H1 (cell line): ENCODE measurements around the gene ODAD3. TPM values are rescaled to one million over a fixed set of nuclear protein-coding genes. Genes with fewer than 3 reads are reported as not detected.

Experiments used
- CTCF ChIA-PET: fragments of 300-600 bp; sonication (Branson Sonifier 250); formaldehyde crosslinking; loops from one replicate; lab custom pipeline; 2021; ENCODE audit not compliant: partially characterized antibody; lab: Charles Lee
- POLR2A ChIA-PET: fragments of 300-600 bp; sonication (Branson Sonifier 250); formaldehyde crosslinking; loops from one replicate; lab custom pipeline; 2021; ENCODE audit warnings: inconsistent platforms; ENCODE audit not compliant: partially characterized antibody; lab: Charles Lee
- DNase-seq, 2 experiments: peaks; one replicate each; pipeline versions ENCODE4 v3.0.0 to v3.0.0-alpha.2; 2010 to 2022; ENCODE audit warnings: low spot score in 2 of 2, low read depth in 1 of 2, mixed read lengths in 1 of 2
- FAIRE-seq: peaks from 2 replicates; lab custom pipeline; 2011; peaks lifted over from hg19 to GRCh38; lab: Jason Lieb, UNC
- H2AFZ ChIP-seq: 2 replicates; pipeline ENCODE4 v1.8.1; 2012; ENCODE audit warnings: low read length, inconsistent platforms
- H2AK5ac ChIP-seq: 2 replicates; pipeline ENCODE4 v1.6.1; 2013; ENCODE audit warnings: low read depth, low read length
- H2BK120ac ChIP-seq: replicated peaks from 2 replicates; pipeline ENCODE3; 2013; ENCODE audit warnings: low read depth, low read length, inconsistent platforms
- H2BK12ac ChIP-seq: 2 replicates; pipeline ENCODE4 v1.6.1; 2013; ENCODE audit warnings: low read depth, low read length
- H2BK15ac ChIP-seq: 2 replicates; pipeline ENCODE4 v1.6.1; 2013; ENCODE audit warnings: low read length
- H2BK20ac ChIP-seq: 2 replicates; pipeline ENCODE4 v1.6.1; 2013; ENCODE audit warnings: low read length
- H2BK5ac ChIP-seq: 2 replicates; pipeline ENCODE4 v1.6.1; 2013; ENCODE audit warnings: low read depth, low read length
- H3K14ac ChIP-seq: 2 replicates; pipeline ENCODE4 v1.6.1; 2013; ENCODE audit warnings: inconsistent platforms; ENCODE audit not compliant: insufficient read length
- H3K18ac ChIP-seq: 2 replicates; pipeline ENCODE4 v1.6.1; 2013; ENCODE audit warnings: low read length; ENCODE audit errors: extremely low read depth
- H3K23ac ChIP-seq: 2 replicates; pipeline ENCODE4 v1.6.1; 2013; ENCODE audit warnings: inconsistent platforms; ENCODE audit not compliant: insufficient read length
- H3K23me2 ChIP-seq: 2 replicates; pipeline ENCODE4 v1.6.1; 2013; ENCODE audit warnings: low read depth, low read length
- H3K27ac ChIP-seq: 2 replicates; pipeline ENCODE4 v1.6.1; 2011; ENCODE audit warnings: low read depth, low read length, inconsistent platforms
- H3K27me3 ChIP-seq, 4 experiments: replicated peaks in 1 of 4; 1 replicate in 1 of 4; 2 replicates in 3 of 4; pipeline versions ENCODE4 v1.6.1 to v1.8.1; 2011 to 2013; ENCODE audit warnings: low read length in 3 of 4, mild to moderate bottlenecking in 3 of 4, inconsistent platforms in 2 of 4, mixed read lengths in 2 of 4, moderate library complexity in 1 of 4; ENCODE audit not compliant: control insufficient read depth in 3 of 4, insufficient read depth in 3 of 4; ENCODE audit errors: extremely low read depth in 1 of 4
- H3K36me3 ChIP-seq, 4 experiments: 2 replicates each; pipeline versions ENCODE4 v1.6.1 to v1.8.1; 2011 to 2013; ENCODE audit warnings: mild to moderate bottlenecking in 4 of 4, low read length in 3 of 4, moderate library complexity in 2 of 4, control low read depth in 1 of 4, inconsistent platforms in 1 of 4; ENCODE audit not compliant: insufficient read depth in 4 of 4, control insufficient read depth in 2 of 4
- H3K4ac ChIP-seq: replicated peaks from 2 replicates; pipeline ENCODE3; 2013; ENCODE audit warnings: low read length, low read depth, mixed read lengths, inconsistent platforms; ENCODE audit not compliant: insufficient read length
- H3K4me1 ChIP-seq, 4 experiments: replicated peaks in 1 of 4; 1 replicate in 1 of 4; 2 replicates in 3 of 4; pipeline versions ENCODE4 v1.6.1 to v1.8.1; 2011 to 2013; ENCODE audit warnings: low read length in 3 of 4, inconsistent platforms in 2 of 4, mixed read lengths in 1 of 4; ENCODE audit not compliant: insufficient read depth in 4 of 4, control insufficient read depth in 3 of 4
- H3K4me2 ChIP-seq, 2 experiments: 2 replicates each; pipeline versions ENCODE4 v1.6.1 to v1.8.1; 2011 to 2013; ENCODE audit warnings: low read depth in 2 of 2, low read length in 2 of 2, control low read depth in 1 of 2, inconsistent platforms in 1 of 2, mild to moderate bottlenecking in 1 of 2; ENCODE audit not compliant: insufficient read depth in 1 of 2
- H3K4me3 ChIP-seq, 4 experiments: fragments of 200-600, 300-600 bp in 1 of 4; sonication (generic), shearing (Covaris generic), sonication (Bioruptor Twin) in 1 of 4; 2 replicates each; pipeline versions ENCODE4 v1.5.1 to v1.8.1; 2011 to 2016; ENCODE audit warnings: low read length in 4 of 4, low read depth in 3 of 4, control low read depth in 2 of 4, inconsistent platforms in 2 of 4, mild to moderate bottlenecking in 2 of 4, mixed read lengths in 1 of 4, moderate library complexity in 1 of 4; ENCODE audit not compliant: insufficient read depth in 2 of 4; ENCODE audit errors: extremely low read depth in 1 of 4
- H3K56ac ChIP-seq: replicated peaks from 2 replicates; pipeline ENCODE3; 2013; ENCODE audit warnings: low read depth, mild to moderate bottlenecking, mixed read lengths, low read length, inconsistent platforms; ENCODE audit not compliant: insufficient read length
- H3K79me1 ChIP-seq: 2 replicates; pipeline ENCODE4 v1.6.1; 2013; ENCODE audit warnings: low read depth, low read length, control low read depth
- H3K79me2 ChIP-seq, 2 experiments: 2 replicates each; pipeline versions ENCODE4 v1.6.1 to v1.8.1; 2012 to 2013; ENCODE audit warnings: low read length in 2 of 2, mild to moderate bottlenecking in 2 of 2, inconsistent platforms in 1 of 2; ENCODE audit not compliant: insufficient read depth in 2 of 2, control insufficient read depth in 1 of 2
- H3K9ac ChIP-seq, 4 experiments: replicated peaks in 1 of 4; 1 replicate in 1 of 4; 2 replicates in 3 of 4; pipeline versions ENCODE4 v1.6.1 to v1.8.1; 2011 to 2013; ENCODE audit warnings: low read depth in 3 of 4, low read length in 3 of 4, control low read depth in 2 of 4, mild to moderate bottlenecking in 2 of 4, moderate library complexity in 2 of 4, inconsistent platforms in 1 of 4; ENCODE audit errors: extremely low read depth in 1 of 4
- H3K9me3 ChIP-seq, 2 experiments: 2 replicates each; pipeline versions ENCODE4 v1.6.1 to v1.8.1; 2012 to 2013; ENCODE audit warnings: mild to moderate bottlenecking in 2 of 2, moderate library complexity in 2 of 2, control low read depth in 1 of 2, inconsistent platforms in 1 of 2, low read depth in 1 of 2, low read length in 1 of 2, mixed read lengths in 1 of 2; ENCODE audit not compliant: insufficient read depth in 2 of 2
- H4K20me1 ChIP-seq, 2 experiments: replicated peaks in 1 of 2; 2 replicates each; pipeline versions ENCODE3 to v1.8.1; 2011 to 2013; ENCODE audit warnings: inconsistent platforms in 2 of 2, low read length in 2 of 2, mild to moderate bottlenecking in 1 of 2; ENCODE audit not compliant: insufficient read depth in 2 of 2, control insufficient read depth in 1 of 2
- H4K5ac ChIP-seq: 2 replicates; pipeline ENCODE4 v1.6.1; 2013; ENCODE audit warnings: low read length, low read depth, mixed read lengths, inconsistent platforms; ENCODE audit not compliant: insufficient read length
- H4K8ac ChIP-seq: 2 replicates; pipeline ENCODE4 v1.8.0; 2013; ENCODE audit warnings: mild to moderate bottlenecking, moderate library complexity, low read length, inconsistent platforms; ENCODE audit not compliant: insufficient read depth; ENCODE audit errors: extremely low read depth
- H4K91ac ChIP-seq: replicated peaks from 2 replicates; pipeline ENCODE3; 2013; ENCODE audit warnings: low read length, mixed read lengths, inconsistent platforms; ENCODE audit not compliant: insufficient read length
- BRCA1 ChIP-seq: IDR thresholded peaks from 2 replicates; pipeline ENCODE4 v1.6.1; 2012; ENCODE audit warnings: low read depth, low read length, improper control_type of control experiment
- CHD2 ChIP-seq: IDR thresholded peaks from 2 replicates; pipeline ENCODE4 v1.6.1; 2012; ENCODE audit warnings: low read length, improper control_type of control experiment
- CTBP2 ChIP-seq: IDR thresholded peaks from 2 replicates; pipeline ENCODE4 v1.7.0; 2011; ENCODE audit warnings: borderline replicate concordance, mild to moderate bottlenecking, moderate library complexity, mixed read lengths, low read length; ENCODE audit not compliant: insufficient read depth, insufficient read length
- EZH2 ChIP-seq: fragments of 200-600 bp; sonication (generic); IDR thresholded peaks from 2 replicates; pipeline ENCODE4 v1.7.1; 2012; ENCODE audit warnings: low read depth, mild to moderate bottlenecking, moderate library complexity, low read length, inconsistent platforms; ENCODE audit not compliant: severe bottlenecking
- JUN ChIP-seq: IDR thresholded peaks from 2 replicates; pipeline ENCODE4 v1.6.1; 2011; ENCODE audit warnings: low read depth, mild to moderate bottlenecking, improper control_type of control experiment, low read length
- KDM5A ChIP-seq: fragments of 200-600 bp; IDR thresholded peaks from 2 replicates; pipeline ENCODE4 v1.7.1; 2012; ENCODE audit warnings: mild to moderate bottlenecking, low read length, inconsistent platforms, mixed read lengths
- PHF8 ChIP-seq: fragments of 200-600 bp; sonication (generic); conservative IDR thresholded peaks from 2 replicates; pipeline ENCODE4 v1.7.1; 2012; ENCODE audit warnings: low read depth, mild to moderate bottlenecking, inconsistent platforms, low read length, moderate library complexity
- RBBP5 ChIP-seq: IDR thresholded peaks from 2 replicates; pipeline ENCODE4 v1.7.1; 2012; ENCODE audit warnings: low read depth, mild to moderate bottlenecking, inconsistent platforms, low read length, moderate library complexity, borderline replicate concordance
- RFX5 ChIP-seq: IDR thresholded peaks from 2 replicates; pipeline ENCODE4 v1.6.1; 2011; ENCODE audit warnings: low read depth, low read length, improper control_type of control experiment, borderline replicate concordance
- RNF2 ChIP-seq: fragments of 200-900, 300-1000 bp; sonication (generic); IDR thresholded peaks from 2 replicates; pipeline ENCODE4 v1.7.1; 2016; ENCODE audit warnings: borderline replicate concordance, low read depth, mild to moderate bottlenecking, antibody characterized with exemption, low read length; ENCODE audit not compliant: poor library complexity, severe bottlenecking; ENCODE audit errors: missing control alignments
- SIX5 ChIP-seq: IDR thresholded peaks from 2 replicates; pipeline ENCODE4 v1.6.1; 2011; ENCODE audit warnings: mild to moderate bottlenecking, low read depth, low read length
- SUZ12 ChIP-seq: fragments of 200-600 bp; sonication (generic); IDR thresholded peaks from 2 replicates; pipeline ENCODE4 v1.6.1; 2012; ENCODE audit warnings: mild to moderate bottlenecking, inconsistent platforms, low read length, moderate library complexity, mixed read lengths
- TAF1 ChIP-seq: IDR thresholded peaks from 2 replicates; pipeline ENCODE4 v1.6.1; 2011; ENCODE audit warnings: mild to moderate bottlenecking, low read depth, low read length
- TBP ChIP-seq: IDR thresholded peaks from 2 replicates; pipeline ENCODE4 v1.6.1; 2011; ENCODE audit warnings: low read depth, low read length, improper control_type of control experiment
- WGBS, 2 experiments: shearing (Covaris generic) in 1 of 2; methylation state at CpG; one replicate each; pipeline versions ENCODE4 v1.1.6 to v1.1.7; 2013 to 2015; ENCODE audit warnings: low lambda C conversion rate in 2 of 2, mixed read lengths in 2 of 2, inconsistent platforms in 1 of 2, low coverage in 1 of 2, missing lambda C conversion rate in 1 of 2; ENCODE audit not compliant: insufficient replicate concordance in 2 of 2, insufficient coverage in 1 of 2, insufficient read length in 1 of 2; ENCODE audit errors: extremely low coverage in 1 of 2, missing lambda C conversion rate in 1 of 2; 5-methylcytosine and 5-hydroxymethylcytosine counted together
- polyA plus RNA-seq, 7 experiments: library from polyadenylated mRNA; depleted of rRNA in 3 of 7; stranded (reverse) in 5 of 7; unstranded in 2 of 7; fragments of >200 nt in 5 of 7; fragments of 200-250 nt in 2 of 7; gene quantifications; 1 replicate in 5 of 7; 2 replicates in 1 of 7; 4 replicates in 1 of 7; pipeline versions ENCODE4 v1.2.1 to v1.2.3, GENCODE V29; 2011 to 2013; ENCODE audit warnings: missing spikeins in 2 of 7, mixed read lengths in 2 of 7
- total RNA-seq: library from RNA; stranded (reverse); fragmentation: NEBNext Ultra II Directional; extraction: Animal tissue kit (Norgen Biotek cat#: 25700); gene quantifications from 2 replicates; pipeline ENCODE4 v1.2.1, GENCODE V29; 2021

Gene ODAD3
- total and polyA plus RNA-seq, 2 of the 8 experiments (the other 6 are each of a cell fraction or from before 2014, with no cell fraction given), result 2.1 to 2.2 TPM

GRCh38 chr19:11444059-11444458 is 9.1 kb upstream of the ODAD3 start:
- H4K91ac ChIP-seq, result no peak overlapping the region
- no peaks in the 10 kb centered on the region; a peak in 2 of 7 replicates for H3K4me1 ChIP-seq
- H2AK5ac ChIP-seq, result no peak overlapping the region
- WGBS, 2 experiments, result 92% methylated on average over 5 of the region's 5 CpGs; no CpG with 5 or more reads in 1 of the 2 experiments
- POLR2A ChIA-PET, result interaction anchor here (0.9 to 2.0 kb wide), 8 partner anchors 9 to 83 kb away, joined by 3 to 5 read pairs (median 4); partner anchors contain the start of genes EPOR, ODAD3, PRKCSH and RGL3
- no peaks in the 10 kb centered on the region for H3K9me3 ChIP-seq
- H2BK12ac ChIP-seq, result no peak overlapping the region
- no peak for DNase-seq
- no peak overlapping the region for H3K4me2 ChIP-seq
- H3K27ac ChIP-seq, result no peak overlapping the region
- H3K36me3 ChIP-seq, result peaks cover 25 to 60% (median 48%) of the 10 kb centered on the region in 4 experiments
- no peak overlapping the region for H3K14ac ChIP-seq
- H3K23me2 ChIP-seq, result no peaks in the 10 kb centered on the region
- no peaks in the 10 kb centered on the region for H3K27me3 ChIP-seq
- H2BK20ac ChIP-seq, result no peak overlapping the region
- CTCF ChIA-PET, result interaction anchor here (0.6 to 13.0 kb wide), 11 partner anchors 8 to 169 kb away, joined by 3 to 192 read pairs (median 3); partner anchors contain the start of genes EPOR, PRKCSH, RGL3 and SWSAP1
- no peak overlapping the region for H4K8ac ChIP-seq
- H2AFZ ChIP-seq, result no peak overlapping the region
- no peak overlapping the region for H3K4ac ChIP-seq
- no peak overlapping the region for H2BK120ac ChIP-seq
- FAIRE-seq, result no peak
- H3K18ac ChIP-seq, result no peak overlapping the region
- peaks cover 2% of the 10 kb centered on the region; the same call in 1 of the 2 replicates for H3K79me1 ChIP-seq
- no peak overlapping the region for H3K9ac ChIP-seq
- no peak overlapping the region for H3K4me3 ChIP-seq
- H3K79me2 ChIP-seq, result no peaks in the 10 kb centered on the region
- H3K23ac ChIP-seq, result no peak overlapping the region
- H2BK5ac ChIP-seq, result no peak overlapping the region
- no peak overlapping the region for H3K56ac ChIP-seq
- peaks cover 9 to 20% of the 10 kb centered on the region in 2 experiments for H4K20me1 ChIP-seq
- no peak overlapping the region for H2BK15ac ChIP-seq
- H4K5ac ChIP-seq, result no peak overlapping the region
- no peak for TF ChIP-seq JUN
- no peak for TF ChIP-seq RNF2
- no peak for TF ChIP-seq BRCA1
- TF ChIP-seq RBBP5, result no peak
- TF ChIP-seq CHD2, result no peak
- no peak for TF ChIP-seq EZH2
- no peak for TF ChIP-seq PHF8
- TF ChIP-seq TAF1, result no peak
- no peak for TF ChIP-seq KDM5A
- TF ChIP-seq CTBP2, result no peak
- no peak for TF ChIP-seq TBP
- no peak for TF ChIP-seq SUZ12
- TF ChIP-seq RFX5, result no peak
- no peak for TF ChIP-seq SIX5
